Stimulated activated CD4-positive, alpha-beta T cell treated with anti-CD3 and anti-CD28 coated beads, Interleukin-2, amount 100 ng/mL, for 24 hours (primary cell): ENCODE data around the gene ANKRD13A.
"Not testable (repeated sequence)": the region's sequence is repeated elsewhere in the genome, so short reads cannot be mapped to it uniquely, and the experiment has no call there.

Source experiments
- DNase-seq, 2 donors: peaks; one replicate each; pipeline ENCODE4 v3.0.0-alpha.2; 2020

The ANKRD13A gene

DNA sequence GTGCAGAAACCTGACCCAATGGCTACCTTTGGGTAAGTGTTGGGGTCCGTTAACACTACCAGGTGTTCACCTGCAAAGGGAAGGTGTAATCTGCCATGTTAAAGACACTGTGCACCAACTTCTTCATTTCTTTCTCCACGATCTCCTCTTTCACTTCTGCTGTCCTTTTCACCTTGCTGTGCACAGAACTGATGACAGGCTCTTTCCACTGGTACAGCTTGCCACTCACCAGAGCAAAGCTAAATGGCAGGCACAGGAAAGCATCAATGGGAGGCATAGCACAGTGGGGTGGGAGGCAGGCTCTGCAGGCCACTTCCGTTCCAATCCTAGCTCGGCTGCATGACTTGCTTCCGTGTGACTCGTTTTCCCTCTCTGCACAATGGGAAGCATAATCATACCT, 51.7 kb downstream of the ANKRD13A start:
- no peak for DNase-seq

DNA sequence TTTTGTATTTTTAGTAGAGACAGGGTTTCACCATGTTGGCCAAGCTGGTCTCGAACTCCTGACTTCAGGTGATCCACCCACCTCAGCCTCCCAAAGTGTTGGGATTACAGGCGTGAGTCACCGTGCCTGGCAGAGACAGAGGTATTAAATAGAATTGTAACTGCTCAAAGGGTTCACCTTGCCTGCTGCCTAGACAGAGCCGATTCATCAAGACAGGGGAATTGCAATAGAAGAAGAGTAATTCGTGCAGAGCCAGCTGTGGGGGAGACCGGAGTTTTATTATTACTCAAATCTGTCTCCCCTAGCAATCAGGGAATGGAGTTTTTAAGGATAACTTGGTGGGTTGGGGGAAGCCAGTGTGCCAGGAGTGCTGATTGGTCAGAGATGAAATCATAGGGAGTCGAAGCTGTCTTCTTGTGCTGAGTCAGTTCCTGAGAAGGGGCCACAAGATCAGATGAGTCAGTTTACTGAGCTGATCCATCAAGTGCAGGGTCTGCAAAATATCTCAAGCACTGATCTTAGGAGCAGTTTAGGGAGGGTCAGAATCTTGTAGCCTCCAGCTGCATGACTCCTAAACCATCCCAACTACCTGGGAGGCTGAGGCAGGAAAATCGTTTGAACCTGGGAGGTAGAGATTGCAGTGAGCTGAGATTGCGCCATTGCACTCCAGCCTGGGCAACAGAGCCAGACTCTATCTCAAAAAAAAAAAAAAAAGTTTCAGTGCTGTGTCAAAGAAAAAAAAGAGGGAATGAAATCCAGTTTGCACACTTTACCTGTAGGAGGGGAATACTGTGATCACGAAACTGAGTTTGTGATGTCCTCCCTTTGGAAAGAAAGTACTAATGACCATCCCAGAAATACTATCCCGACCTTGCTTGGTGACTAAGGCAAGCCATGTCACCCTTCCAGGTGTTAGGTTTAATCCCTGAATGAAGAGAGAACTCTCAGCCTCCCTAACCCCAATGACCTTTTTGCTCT, 56.4 kb downstream of the ANKRD13A start:
- DNase-seq = not testable (repeated sequence)

DNA sequence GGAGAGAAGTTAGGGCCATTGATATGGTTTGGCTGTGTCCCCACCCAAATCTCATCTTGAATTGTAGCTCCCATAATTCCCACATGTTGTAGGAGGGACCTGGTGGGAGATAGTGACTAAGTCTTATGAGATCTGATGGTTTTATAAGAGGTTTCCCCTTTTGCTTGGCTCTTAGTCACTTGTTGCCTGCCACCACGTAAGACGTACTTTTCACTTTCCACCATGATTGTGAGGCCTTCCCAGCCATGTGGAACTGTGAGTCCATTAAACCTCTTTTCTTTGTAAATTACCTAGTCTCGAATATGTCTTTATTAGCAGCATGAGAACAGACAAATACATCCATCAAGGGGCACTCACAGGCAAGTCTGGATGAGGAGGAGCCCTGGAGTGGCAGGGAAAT, 57.4 kb downstream of the ANKRD13A start:
- DNase-seq = not testable (repeated sequence)

DNA sequence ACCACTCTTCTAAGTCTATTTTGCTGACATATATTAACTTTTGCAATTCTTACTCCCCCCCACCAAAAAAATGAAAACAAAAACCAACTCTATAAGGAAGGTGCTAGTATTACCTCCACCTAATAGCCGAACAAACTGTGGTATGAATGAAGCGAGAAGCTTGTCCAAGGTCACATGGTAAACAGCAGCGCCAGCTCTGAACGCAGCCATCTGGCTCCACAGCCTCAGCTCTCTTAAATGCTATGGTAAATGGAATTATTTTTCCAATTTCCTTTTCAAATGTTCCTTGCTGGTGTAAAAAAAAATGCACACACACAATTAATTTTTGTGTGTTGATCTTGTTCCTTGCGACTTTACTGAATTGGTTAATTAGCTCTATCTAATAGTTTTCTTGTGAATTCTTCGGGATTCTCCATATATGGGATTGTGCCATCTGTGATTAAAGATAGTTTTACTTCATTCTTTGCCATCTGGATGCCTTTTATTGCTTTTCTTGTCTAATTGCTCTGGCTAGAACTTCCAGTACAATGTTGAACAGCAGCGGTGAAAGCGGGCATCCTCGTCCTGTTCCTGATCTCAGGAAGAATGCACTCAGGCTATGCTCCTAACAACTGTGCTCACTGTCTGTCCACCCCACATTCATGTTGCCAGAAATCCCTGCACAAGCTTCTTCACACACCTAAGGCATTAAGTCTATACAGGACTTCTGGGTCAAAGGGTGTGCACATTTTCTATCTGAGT, 59.8 kb downstream of the ANKRD13A start:
- DNase-seq = no peak

DNA sequence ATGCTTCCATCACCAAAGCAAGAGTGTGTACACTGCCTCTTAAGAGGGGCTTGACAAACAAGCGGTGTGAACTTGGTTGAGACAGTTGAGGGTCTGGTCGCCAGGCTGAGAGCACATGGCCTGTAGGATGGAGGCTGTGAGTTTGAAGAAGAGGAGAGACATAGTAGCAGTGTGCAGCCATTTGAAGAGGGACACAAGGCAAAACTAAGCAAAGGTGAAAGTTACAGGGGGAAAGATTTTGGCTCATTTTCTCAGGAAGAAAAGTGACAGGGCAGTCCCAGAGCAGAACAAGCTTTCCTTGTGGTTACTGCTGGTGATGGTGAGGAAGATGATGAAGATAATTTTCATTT, 60.4 kb downstream of the ANKRD13A start:
- no peak for DNase-seq

DNA sequence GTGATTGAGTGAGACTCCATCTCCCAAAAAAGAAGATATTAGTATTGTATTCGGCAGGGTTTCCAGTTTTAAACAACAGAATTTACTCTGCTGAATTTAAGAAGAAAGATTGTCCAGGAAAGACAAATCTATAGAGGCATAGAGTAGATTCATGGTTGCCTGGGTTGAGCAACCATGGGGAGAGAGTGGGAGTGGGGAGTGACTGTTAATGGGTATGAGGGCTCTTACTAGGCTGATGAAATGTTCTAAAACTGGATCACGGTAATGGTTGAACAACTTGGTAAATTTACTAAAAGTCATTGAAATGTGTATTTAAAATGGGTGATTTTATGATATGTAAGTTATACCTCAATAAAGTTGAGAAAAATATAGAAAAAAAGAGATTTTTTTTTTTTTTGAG, 63.0 kb downstream of the ANKRD13A start:
- DNase-seq = no peak

DNA sequence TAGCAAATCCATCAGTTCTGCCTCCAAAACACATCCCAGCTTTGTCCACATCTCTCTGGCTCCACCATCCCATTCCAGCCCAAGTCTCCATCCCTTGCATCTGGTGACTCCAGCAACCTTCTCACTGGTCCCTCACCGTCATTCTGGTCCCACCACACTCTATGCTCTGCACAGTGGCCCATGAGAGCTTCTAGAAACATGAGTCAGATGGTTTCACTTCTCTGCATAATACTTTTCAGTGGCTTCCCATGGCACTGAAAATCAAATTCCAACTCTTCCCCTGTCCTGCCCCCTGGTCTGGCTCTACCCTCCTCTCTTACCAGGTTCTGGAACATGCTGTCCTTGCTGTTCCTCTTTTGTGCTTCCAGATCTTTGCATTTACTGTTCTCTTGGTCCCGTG, 66.3 kb downstream of the ANKRD13A start:
- no peak for DNase-seq

DNA sequence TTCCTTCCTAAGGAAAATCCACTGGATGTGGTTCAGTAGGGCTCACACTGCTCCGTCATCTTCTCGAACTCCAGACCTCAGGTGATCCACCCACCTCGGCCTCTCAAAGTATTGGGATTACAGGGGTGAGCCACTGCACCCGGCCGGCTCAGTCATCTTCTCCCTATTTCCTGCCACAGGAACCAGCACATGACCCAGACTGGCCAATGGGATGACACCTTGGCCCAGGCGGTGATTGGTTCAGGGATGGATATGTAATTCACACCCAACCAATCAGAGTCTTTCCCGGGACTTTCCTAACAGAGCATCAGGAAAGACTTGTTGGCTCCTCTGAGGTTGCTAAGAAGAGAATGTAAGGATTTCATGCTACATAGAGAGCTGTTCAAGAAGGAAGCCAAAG, 68.3 kb downstream of the ANKRD13A start:
- no peak for DNase-seq

DNA sequence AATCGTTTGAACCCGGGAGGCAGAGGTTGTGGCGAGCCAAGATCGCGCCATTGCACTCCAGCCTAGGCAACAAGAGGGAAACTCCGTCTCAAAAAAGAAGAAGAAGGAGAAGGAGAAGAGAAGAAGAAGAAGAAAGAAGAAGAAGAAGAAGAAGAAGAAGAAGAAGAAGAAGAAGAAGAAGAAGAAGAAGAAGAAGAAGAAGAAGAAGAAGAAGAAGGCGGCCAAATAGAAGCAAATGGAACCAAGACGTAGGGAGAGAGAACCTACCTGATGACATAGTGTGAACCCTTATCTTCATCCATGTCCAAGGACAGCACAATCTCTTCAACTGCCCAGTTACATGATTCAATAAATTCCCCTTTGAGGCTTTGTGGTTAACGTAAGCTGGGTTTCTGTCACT, 68.9 kb downstream of the ANKRD13A start:
- DNase-seq = not testable (repeated sequence)

DNA sequence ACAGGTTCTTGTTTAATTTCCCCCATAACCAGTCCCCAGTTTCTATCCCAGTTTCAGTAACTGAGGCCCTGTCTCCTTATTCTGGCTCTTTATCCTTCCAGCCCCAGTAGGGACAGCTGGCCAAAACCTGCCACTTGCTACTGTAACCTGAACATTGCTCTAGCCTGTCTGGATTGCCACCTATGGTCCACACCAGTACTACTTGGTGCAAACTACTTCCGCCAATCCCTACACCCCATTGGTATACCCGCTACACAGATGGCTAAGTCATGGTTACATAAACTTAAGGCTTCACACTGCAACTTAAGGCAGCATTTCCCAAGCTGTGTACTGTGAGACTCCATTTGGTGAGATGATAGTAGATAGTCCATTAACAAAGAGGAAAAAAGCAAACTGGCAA, 69.4 kb downstream of the ANKRD13A start:
- no peak for DNase-seq

DNA sequence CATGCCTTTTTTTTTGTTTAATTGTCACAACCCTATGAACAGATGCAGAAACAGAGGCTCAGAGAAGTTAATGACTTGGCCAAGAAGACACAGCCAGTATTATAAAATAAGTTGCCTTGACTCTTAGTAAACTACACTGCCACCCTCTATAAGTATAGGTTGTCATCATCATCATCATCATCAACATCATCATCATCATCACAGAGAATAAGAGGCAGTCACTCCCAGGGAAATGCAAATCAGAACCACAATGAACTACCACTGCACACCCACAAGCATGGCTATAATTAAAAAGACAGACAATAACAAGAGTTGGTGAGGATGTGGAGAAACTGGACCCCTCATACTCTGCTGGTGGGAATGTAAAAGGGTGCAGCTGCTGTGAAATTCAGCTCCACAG, 72.3 kb downstream of the ANKRD13A start:
- no peak for DNase-seq

DNA sequence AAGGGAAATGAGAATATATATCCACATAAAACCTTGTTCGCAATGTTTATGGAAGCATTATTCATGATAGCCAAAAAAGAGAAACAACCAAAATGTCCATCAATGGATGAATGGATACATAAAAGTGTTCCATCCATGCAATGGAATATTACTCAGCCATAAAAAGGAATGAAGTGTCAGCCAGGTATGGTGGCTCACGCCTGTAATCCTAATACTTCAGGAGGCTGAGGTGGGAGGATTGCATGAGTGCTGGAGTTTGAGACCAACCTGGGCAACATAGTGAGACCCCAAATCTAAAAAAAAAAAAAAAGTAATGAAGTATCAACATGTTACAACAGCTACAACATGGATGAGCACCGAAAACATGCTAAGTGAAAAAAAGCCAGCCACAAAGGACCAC, 72.7 kb downstream of the ANKRD13A start:
- DNase-seq = no peak

DNA sequence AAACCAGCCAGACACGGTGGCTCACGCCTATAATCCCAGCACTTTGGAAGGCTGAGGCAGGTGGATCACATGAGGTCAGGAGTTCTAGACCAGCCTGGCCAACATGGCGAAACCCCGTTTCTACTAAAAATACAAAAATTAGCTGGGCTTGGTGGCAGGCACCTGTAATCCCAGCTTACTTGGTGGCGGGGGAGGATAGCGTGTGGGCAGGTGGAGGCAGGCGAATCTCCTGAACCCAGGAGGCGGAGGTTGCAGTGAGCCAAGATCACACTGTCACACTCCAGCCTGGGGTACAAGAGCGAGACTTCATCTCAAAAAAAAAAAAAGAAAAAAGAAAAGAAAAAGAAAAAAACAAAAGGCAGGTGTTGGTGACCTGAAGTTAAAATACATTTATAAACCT, 73.4 kb downstream of the ANKRD13A start:
- not testable (repeated sequence) for DNase-seq

DNA sequence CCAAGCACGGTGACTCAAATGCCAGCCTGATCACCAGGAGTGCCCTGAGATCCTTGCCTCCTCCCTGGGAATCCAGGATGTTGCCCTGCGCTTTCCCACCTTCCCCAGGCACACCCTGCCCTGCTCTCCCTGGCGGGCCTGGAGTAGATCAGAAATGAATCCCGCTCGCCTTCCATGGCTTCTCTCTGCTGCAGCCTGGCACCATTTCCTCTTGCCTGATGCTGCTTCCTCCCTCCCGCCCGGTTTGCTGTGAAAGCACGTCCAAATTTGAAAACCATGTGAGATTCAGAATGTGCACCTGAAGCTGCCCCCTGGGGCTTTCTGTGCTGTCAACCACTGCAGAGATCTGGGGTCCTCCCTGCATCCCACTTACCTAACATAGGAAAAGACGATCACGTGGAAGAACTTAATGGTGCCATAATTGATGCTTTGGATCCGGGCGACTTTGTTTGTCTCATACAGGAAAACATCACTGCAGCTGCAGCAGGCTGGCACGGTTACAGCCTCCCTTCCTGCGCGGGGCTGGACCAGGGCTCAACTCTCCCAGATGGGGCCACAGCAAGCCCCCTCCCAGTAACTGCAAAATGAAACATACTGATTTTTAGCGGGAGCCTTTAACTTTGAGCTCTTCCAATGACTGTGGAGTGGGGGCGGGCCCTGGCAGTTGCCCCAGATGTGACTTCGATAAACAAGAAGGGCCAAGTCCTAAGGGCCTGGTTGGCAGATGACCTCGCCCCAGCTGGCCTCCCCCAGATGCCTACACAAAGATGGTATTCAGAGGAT, 74.0 kb downstream of the ANKRD13A start:
- peak; percentile 32 to 40 for DNase-seq

DNA sequence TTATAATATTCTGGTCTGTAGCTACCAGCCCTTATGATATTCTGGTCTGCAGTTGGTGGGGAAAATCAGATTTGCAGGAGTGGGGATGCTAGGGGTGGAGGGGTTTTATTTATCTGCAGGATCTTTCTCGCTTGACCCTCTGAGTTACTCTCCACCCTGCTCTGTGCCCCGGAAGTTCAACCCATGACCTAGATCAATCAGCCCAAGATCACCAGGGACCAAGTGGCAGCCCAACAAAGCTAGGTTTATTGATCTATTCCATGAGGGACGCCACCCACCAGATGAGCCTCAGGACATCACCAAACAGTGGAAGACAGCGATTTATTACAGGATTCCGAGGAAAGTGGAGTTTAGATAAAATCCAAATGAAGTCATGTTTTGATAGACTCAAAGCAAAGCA, 74.9 kb downstream of the ANKRD13A start:
- DNase-seq = no peak

DNA sequence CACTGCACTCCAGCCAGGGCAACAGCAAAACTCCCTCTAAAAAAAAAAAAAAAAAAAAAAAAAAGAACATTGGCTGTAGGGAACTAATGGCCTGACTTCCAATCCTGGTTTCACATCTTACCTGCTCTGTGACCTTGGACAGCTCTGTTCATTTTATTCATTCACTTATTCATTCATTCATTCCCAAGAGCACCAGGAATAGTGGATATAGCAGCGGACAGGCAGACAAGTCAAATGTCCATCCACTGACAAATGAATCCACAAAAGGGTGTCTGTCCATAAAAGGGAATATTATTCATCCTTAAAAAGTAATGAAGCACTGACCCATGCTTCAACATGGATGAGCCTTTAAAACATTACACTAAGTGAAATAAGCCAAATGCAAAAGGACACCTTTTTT, 76.7 kb downstream of the ANKRD13A start:
- no peak for DNase-seq

DNA sequence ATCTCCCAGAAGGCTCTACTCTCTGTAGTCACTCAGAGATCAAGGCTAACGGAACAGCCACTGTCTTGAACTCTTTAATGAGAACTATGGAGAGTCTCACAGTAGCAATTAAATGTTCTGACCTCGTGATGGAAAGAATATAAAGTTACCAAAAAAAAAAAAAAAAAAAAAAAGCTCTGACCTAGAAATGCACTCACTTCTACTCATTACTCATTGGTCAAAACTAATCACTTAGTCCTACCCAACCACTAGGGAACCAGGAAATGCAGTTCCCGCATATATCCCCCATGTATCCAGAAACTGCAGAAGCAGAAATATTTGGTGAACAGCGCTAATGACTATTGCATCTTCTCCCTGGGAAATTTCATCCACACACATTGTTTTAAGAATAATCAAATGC, 78.6 kb downstream of the ANKRD13A start:
- no peak for DNase-seq

DNA sequence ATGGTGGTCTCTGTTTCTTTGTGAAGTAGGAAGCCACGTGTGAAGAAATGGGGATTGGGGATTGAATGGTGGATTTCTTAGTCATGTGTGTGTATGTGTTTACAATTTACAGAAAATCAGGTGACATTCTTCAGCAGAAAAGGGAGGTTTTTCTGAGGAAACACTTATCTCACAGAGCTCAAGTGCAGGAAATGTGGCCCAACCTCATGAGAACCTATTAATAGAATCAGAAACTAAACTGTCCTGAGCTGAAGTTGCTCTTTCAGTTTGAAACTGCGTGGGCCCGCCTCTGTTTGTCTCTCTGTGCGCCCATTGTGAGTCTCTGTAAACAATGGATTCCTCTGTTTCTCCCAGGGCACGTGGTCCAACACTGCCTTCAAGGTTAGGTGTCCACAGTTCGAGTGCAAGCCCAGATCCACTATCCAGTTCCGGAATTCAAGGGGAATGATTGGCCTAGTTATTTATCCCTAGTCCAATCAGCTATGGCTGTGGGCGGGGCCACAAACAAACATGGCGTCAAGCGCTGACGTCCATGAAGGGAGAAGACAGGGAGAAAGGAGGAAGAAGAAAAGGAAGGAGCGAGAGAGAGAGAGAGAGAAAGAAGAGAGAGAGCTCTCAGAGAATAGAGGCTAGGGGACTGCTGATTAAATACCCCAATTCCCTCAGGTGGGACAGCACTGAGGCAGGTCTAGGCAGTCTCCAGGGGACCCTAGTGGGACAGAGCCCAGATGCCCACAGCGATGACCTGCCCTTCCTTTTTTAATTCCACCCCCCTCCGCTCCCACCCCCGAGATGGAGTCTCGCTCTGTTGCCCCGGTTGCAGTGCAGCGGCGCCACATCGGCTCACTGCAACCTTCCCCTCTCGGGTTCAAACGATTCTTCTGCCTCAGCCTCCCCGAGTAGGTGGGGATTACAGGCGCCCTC, 80.5 kb downstream of the ANKRD13A start:
- DNase-seq = peak; percentile 71

DNA sequence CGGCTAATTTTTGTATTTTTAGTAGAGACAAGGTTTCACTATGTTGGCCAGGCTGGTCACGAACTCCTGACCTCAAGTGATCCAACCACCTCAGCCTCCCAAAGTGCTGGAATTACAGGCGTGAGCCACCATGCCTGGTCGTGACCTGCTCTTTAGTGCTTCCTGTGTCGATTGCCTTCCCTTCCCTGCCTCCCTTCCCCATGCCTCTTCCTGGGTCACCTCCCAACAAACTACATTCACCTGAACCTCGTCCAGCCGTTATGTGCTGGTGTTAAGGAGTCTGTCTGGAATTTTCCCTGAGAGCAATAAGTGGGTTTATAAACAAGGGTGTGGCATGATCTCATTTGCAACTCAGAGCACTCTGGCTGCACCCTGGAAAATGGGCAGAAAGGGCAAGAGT, 81.2 kb downstream of the ANKRD13A start:
- DNase-seq = no peak

DNA sequence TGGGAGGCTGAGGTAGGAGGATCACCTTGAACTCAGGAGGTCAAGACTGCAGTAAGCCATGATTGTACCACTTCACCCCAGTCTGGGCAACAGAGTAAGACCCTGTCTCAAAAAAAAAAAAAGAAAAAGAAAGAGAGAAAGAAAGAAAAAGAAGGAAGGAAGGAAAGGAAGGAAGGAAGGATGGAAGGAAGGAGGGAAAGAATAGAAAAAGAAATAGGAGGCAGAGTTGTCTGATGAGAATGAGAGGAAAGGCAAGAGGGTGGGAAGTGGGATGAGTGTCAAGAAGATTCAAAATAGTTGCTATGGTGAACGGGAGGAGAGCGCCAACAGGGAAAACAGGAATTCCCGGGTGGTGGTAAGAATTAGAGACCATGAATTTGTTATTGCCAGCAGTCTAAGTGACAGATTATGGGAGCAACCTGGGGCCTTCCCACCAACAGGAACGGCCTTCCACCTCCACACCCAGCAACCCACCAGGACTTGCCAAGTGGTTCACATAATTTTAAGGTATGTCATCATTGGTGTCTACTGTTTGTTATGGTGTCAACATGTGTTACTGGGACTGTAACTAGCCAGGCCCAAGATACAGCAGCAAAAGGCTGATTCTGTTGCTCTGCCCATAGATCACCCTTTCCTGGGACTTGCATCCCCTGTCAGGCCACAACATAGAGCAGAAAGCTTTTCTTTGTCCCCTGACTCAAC, 85.2 kb downstream of the ANKRD13A start:
- DNase-seq = no peak

DNA sequence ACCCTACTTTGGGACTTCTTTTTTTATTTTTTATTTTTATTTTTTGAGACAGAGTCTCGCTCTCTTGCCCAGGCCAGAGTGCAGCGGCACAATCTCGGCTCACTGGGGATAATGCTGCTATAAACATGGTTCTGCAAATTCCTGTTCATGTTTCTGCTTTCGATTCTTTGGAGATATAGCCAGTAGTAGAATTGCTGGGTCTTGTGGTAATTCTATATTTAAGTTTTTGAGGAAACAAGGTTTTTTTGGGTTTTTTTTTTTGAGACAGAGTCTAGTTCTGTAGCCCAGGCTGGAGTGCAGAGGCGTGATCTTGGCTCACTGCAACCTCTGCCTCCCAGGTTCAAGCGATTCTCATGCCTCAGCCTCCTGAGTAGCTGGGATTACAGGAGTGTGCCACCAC, 89.0 kb downstream of the ANKRD13A start:
- not testable (repeated sequence) for DNase-seq

DNA sequence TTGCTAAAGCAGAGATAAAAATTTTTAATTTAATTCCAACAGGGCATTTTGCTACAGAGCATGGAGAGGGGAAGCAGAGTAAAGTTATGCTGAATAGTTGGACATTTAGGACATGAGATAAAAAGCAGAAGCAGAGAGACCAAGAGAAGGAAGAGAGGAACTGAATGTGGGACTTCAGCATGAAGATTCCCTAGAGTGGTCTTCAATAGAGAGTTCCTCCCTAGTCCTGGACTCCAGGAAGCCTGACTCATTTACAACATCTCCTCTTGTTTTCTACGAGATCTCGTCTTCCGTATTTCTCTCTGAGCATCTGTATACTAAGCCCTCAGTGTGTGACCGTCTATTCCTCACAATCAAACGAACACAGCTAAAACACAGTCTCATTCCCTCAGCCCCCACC, 89.7 kb downstream of the ANKRD13A start:
- DNase-seq = no peak
